ENCODE measurements around the gene SMCO2. TPM values are rescaled to one million over a fixed set of nuclear protein-coding genes. Genes with fewer than 3 reads are reported as not detected.

SMCO2 gene
- total and polyA plus RNA-seq, 2 of the 8 experiments (the other 6 are each of a cell fraction or from before 2014, with no cell fraction given): 0.24 to 0.80 TPM

DNA sequence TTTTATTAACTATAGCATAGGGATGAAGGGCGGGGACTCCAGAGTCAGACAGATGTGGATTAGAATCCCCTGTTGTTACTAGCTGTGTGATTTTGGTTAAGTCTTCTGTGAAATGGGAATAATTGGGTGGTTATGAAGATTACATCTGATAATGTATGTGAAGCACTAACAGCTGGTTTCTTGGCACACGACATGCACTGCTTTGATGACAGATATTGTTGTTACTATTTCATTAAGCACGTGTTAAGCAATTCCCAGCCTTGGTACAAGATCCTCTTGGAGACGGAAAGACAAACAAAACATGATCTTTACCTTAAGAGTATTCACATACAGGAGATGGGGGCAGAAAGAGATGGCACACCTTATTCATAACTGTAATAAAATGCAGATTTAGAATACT is 85.4 kb downstream of the SMCO2 start:
- H2AFZ ChIP-seq (ENCODE audit: low read length): no peak overlapping the region
- no peak overlapping the region for H3K4ac ChIP-seq (replicated peaks; ENCODE audit: insufficient read length, low read depth, low read length)
- H3K23me2 ChIP-seq (ENCODE audit: low read depth, low read length): no peaks in the 10 kb centered on the region
- H3K9ac ChIP-seq (replicated peaks in 1 of 4; ENCODE audit: extremely low read depth in 1 of 4, low read depth in 3 of 4, low read length in 3 of 4): no peak overlapping the region
- WGBS, 2 experiments (ENCODE audit: extremely low coverage in 1 of 2, insufficient coverage in 1 of 2, insufficient read length in 1 of 2, insufficient replicate concordance in 2 of 2, low coverage in 1 of 2, low lambda C conversion rate in 2 of 2, missing lambda C conversion rate in 1 of 2): 93% methylated on average over 4 of the region's 4 CpGs; no CpG with 5 or more reads in 1 of the 2 experiments
- H3K4me3 ChIP-seq (ENCODE audit: extremely low read depth in 1 of 4, insufficient read depth in 2 of 4, low read depth in 3 of 4, low read length in 4 of 4): no peak overlapping the region
- FAIRE-seq: no peak
- H2BK20ac ChIP-seq (ENCODE audit: low read length): no peak overlapping the region
- no peak overlapping the region for H3K18ac ChIP-seq (ENCODE audit: extremely low read depth, low read length)
- no peak overlapping the region for H2BK120ac ChIP-seq (replicated peaks; ENCODE audit: low read depth, low read length)
- H3K27me3 ChIP-seq (replicated peaks in 1 of 4; ENCODE audit: control insufficient read depth in 3 of 4, extremely low read depth in 1 of 4, insufficient read depth in 3 of 4, low read length in 3 of 4): no peaks in the 10 kb centered on the region
- H2BK5ac ChIP-seq (ENCODE audit: low read depth, low read length): no peak overlapping the region
- no peak overlapping the region for H3K14ac ChIP-seq (ENCODE audit: insufficient read length)
- H4K5ac ChIP-seq (ENCODE audit: insufficient read length, low read depth, low read length): no peak overlapping the region
- H3K79me2 ChIP-seq (ENCODE audit: control insufficient read depth in 1 of 2, insufficient read depth in 2 of 2, low read length in 2 of 2): peaks cover 0 to 34% of the 10 kb centered on the region in 2 experiments; a peak in 3 of 4 replicates
- no peak overlapping the region for H4K8ac ChIP-seq (ENCODE audit: extremely low read depth, insufficient read depth, low read length)
- H3K56ac ChIP-seq (replicated peaks; ENCODE audit: insufficient read length, low read depth, low read length): no peak overlapping the region
- H3K4me2 ChIP-seq (ENCODE audit: insufficient read depth in 1 of 2, low read depth in 2 of 2, low read length in 2 of 2): no peak overlapping the region
- peaks cover 5% of the 10 kb centered on the region; the same call in 1 of the 2 replicates for H3K79me1 ChIP-seq (ENCODE audit: low read depth, low read length)
- TF ChIP-seq SP2 (IDR thresholded peaks at IDR 0.05; ENCODE audit: low read length): no peak
- no peak for TF ChIP-seq SIRT6 (IDR thresholded peaks at IDR 0.05; ENCODE audit: low read length)
- H2BK12ac ChIP-seq (ENCODE audit: low read depth, low read length): no peak overlapping the region
- DNase-seq (ENCODE audit: low read depth in 1 of 2, low spot score in 2 of 2): no peak
- no peaks in the 10 kb centered on the region for H3K36me3 ChIP-seq (ENCODE audit: control insufficient read depth in 2 of 4, insufficient read depth in 4 of 4, low read length in 3 of 4)
- H3K4me1 ChIP-seq (replicated peaks in 1 of 4; ENCODE audit: control insufficient read depth in 3 of 4, insufficient read depth in 4 of 4, low read length in 3 of 4): peaks cover 0 to 8% (median under 1%) of the 10 kb centered on the region in 4 experiments; a peak in 2 of 7 replicates
- no peak overlapping the region for H2BK15ac ChIP-seq (ENCODE audit: low read length)
- no peaks in the 10 kb centered on the region for H3K9me3 ChIP-seq (ENCODE audit: insufficient read depth in 2 of 2, low read depth in 1 of 2, low read length in 1 of 2)
- no peak overlapping the region for H3K23ac ChIP-seq (ENCODE audit: insufficient read length)
- POLR2A ChIA-PET (ENCODE audit: partially characterized antibody): interaction anchor here (0.7 kb wide), 1 partner anchor 9 kb away, joined by 3 read pairs; no protein-coding TSS in a partner anchor
- H4K91ac ChIP-seq (replicated peaks; ENCODE audit: insufficient read length, low read length): no peak overlapping the region
- no peak overlapping the region for H3K27ac ChIP-seq (ENCODE audit: low read depth, low read length)
- H2AK5ac ChIP-seq (ENCODE audit: low read depth, low read length): no peak overlapping the region
- peaks cover 0 to 2% of the 10 kb centered on the region in 2 experiments for H4K20me1 ChIP-seq (replicated peaks in 1 of 2; ENCODE audit: control insufficient read depth in 1 of 2, insufficient read depth in 2 of 2, low read length in 2 of 2)
- CTCF ChIA-PET (ENCODE audit: partially characterized antibody): interaction anchor here (0.6 to 1.6 kb wide), 4 partner anchors 10 to 50 kb away, joined by 3 to 4 read pairs (median 4); no protein-coding TSS in a partner anchor

All from H1 (cell line).